ENCODE measurements around the gene TMEM269.
"Not testable (repeated sequence)": the region's sequence is repeated elsewhere in the genome, so short reads cannot be mapped to it uniquely, and the experiment has no call there.

The TMEM269 gene

DNA sequence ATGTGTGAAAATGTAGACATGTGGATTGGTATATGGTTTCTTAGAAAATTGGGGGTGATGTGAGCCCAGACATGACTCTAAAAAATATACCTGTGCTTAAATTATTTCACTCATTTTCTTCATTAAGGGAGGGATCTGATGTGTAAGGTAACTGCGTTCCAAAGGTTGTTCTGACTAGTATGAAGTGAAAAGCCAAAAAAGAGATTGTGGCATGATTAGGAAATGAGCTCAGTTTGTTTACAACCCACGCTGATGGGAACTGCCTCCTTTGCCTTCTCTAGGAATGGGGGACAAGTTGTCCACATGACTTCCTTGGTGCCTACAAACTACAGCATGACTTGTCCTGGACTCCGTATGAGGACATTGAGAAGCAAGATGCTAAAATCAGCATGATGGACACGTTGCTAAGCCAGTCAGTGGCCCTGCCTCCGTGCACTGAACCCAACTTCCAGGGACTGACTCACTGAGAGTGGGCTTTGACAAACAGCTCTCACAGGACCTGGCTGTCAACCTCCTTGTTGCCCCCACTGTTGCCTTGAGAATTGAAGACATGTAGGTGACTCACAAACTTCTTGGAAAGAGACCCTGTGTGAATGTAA, 9.8 kb upstream of the TMEM269 start:
- DNase-seq (ENCODE audit: low read depth in 1 of 2, low spot score in 1 of 2), result no peak

- no peak for DNase-seq (ENCODE audit: low read depth in 1 of 2, low spot score in 1 of 2)
Measured at GRCh38 chr1:42776502-42776901, 8.3 kb upstream of the TMEM269 start.

- no peak for DNase-seq (ENCODE audit: low read depth in 1 of 2, low spot score in 1 of 2)
Measured at GRCh38 chr1:42777852-42778251, 6.9 kb upstream of the TMEM269 start.

- DNase-seq (ENCODE audit: low read depth in 1 of 2, low spot score in 1 of 2), result no peak
Measured at GRCh38 chr1:42779725-42780124, 5.1 kb upstream of the TMEM269 start.

- DNase-seq (ENCODE audit: low read depth in 1 of 2, low spot score in 1 of 2), result no peak
Measured at GRCh38 chr1:42780176-42780575, 4.6 kb upstream of the TMEM269 start.

DNA sequence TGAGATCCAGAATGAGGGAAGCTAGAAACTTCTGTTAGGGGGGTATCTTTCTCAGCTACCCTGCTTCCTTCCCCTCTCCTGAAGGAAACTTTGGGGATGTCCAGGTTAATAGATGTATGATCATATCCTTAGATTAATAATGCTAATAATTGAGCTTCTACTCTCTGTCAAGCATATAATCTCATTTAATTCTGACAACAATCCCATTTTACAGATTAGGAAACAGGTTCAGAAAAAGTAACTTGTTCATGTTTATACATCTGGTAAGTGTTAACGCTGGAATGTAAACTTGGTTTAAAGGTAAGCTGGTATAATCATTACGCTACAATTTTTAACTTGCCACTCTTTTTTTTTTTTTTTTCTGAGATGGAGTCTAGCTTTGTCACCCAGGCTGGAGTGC, 1.7 kb upstream of the TMEM269 start:
- DNase-seq (ENCODE audit: low read depth in 1 of 2, low spot score in 1 of 2), result no peak

- no peak for DNase-seq (ENCODE audit: low read depth in 1 of 2, low spot score in 1 of 2)
Measured at GRCh38 chr1:42784547-42784945, 245 bp upstream of the TMEM269 start.

DNA sequence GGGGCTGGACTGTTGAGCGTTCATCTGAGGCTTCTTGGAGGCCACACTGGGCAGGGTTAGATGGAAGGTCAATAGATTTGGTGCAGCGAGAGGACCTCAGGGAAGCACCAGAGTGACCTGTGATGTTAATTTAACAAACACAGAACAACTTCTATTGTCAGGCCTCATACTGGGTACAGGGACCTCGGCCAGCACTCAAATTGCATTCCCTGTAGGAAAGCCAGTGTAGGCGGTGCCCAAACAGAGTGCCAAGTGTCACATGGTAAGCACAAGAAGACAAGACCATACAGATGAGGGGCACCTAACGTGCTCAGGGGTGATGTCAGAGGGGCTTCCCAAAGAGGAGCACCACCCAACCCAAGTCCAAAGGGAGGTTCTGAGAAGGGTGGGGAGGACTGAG, 1.3 kb downstream of the TMEM269 start:
- no peak for DNase-seq (ENCODE audit: low read depth in 1 of 2, low spot score in 1 of 2)

DNA sequence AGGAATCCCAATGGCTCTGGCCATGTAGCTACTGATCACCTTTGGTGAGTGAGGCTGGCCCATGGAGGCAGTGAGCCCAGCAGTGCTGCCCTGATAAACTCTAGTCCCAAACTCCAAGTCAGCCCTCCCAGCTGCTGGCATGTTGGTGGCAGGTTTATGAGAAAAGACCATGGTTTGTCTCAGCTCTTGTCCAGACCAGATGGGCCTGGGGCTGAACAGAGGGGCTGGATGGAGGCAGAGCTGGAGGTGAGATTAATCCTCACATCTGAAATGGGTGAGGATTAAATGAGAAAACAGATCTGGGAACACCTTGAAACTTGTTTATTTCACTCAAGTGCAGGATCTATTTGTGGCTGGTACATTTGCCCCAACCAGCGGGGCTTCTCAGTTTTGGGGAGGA, 3.2 kb downstream of the TMEM269 start:
- DNase-seq (ENCODE audit: low read depth in 1 of 2, low spot score in 1 of 2), result no peak

- DNase-seq (ENCODE audit: low read depth in 1 of 2, low spot score in 1 of 2), result no peak
Measured at GRCh38 chr1:42793824-42794223, 9.0 kb downstream of the TMEM269 start.

DNA sequence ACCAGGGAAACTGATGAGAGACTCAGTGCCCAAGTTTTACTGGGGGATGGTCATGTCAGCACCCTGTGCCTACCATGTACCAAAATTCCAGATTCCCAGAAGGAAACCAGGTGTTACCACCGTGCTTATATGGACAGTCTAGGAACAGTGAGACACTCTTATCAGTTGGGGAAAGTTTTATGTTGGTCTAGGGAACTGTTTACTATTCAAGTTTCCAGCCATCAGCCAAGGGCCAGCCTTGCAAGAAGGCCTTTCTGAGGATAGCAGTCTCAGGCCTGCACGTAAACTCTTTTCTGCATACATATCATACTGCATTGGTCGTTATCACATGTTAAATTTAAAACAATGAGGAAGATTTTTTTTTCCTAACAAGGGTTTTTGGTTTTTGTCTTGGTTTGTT, 12.6 kb downstream of the TMEM269 start:
- no peak for DNase-seq (ENCODE audit: low read depth in 1 of 2, low spot score in 1 of 2)

- DNase-seq (ENCODE audit: low read depth in 1 of 2, low spot score in 1 of 2), result no peak
Measured at GRCh38 chr1:42797979-42798378, 13.2 kb downstream of the TMEM269 start.

DNA sequence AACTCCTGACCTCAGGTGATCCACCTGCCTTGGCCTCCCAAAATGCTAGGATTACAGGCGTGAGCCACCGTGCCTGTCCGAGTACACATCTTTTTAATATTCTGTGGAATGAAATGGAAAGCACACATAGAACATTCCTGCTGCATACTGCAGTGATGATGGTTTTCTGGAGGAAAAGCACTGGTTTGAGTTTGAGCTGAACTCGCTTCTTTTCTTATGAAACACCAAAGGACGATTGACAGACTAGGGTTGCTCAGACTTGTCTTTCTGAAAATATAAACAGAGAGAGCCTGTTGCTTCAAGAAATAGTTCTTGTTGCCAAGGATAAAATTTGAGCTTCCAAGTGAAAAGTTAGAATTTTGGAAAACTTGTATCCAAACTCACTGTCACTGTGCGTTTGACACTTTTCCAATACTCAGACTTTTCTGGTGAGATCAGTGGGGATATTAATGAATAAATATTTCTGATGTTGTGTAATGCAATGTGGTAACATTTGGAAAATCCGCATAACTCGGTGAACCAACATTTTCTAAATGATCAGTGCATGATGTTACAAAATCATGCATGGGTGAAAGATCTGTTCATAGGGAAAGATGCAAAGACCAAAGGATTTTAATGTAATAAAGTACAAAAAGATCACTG, 17.2 kb downstream of the TMEM269 start:
- no peak for DNase-seq (ENCODE audit: low read depth in 1 of 2, low spot score in 1 of 2)

DNA sequence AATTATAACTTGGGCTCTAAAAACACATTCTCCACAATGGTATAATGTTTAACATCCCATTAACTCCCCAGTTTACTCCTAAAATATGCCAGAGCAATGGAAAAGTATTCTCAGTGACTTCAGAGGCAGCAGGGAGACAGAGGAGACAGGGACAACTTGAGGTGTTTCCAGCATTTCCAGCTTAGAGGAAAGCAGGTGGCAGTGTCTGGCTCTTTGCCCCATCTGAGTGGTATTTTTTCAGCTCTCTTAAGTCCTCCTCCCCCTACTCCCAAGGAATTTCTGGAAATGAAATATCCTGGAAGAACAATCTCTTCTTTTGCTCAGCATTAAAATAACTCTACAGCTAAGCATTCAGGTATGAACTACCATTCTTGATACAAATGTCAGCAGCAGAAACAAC, 21.4 kb downstream of the TMEM269 start:
- DNase-seq (ENCODE audit: low read depth in 1 of 2, low spot score in 1 of 2), result no peak

- DNase-seq (ENCODE audit: low read depth in 1 of 2, low spot score in 1 of 2), result no peak
Measured at GRCh38 chr1:42806593-42806992, 21.8 kb downstream of the TMEM269 start.

- no peak for DNase-seq (ENCODE audit: low read depth in 1 of 2, low spot score in 1 of 2)
Measured at GRCh38 chr1:42807056-42807668, 22.4 kb downstream of the TMEM269 start.

DNA sequence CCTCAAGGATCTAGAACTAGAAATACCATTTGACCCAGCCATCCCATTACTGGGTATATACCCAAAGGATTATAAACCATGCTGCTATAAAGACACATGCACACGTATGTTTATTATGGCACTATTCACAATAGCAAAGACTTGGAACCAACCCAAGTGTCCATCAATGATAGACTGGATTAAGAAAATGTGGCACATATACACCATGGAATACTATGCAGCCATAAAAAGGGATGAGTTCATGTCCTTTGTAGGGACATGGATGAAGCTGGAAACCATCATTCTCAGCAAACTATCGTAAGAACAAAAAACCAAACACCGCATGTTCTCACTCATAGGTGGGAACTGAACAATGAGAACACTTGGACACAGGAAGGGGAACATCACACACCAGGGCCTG, 30.0 kb downstream of the TMEM269 start:
- DNase-seq (ENCODE audit: low read depth in 1 of 2, low spot score in 1 of 2), result not testable (repeated sequence)

DNA sequence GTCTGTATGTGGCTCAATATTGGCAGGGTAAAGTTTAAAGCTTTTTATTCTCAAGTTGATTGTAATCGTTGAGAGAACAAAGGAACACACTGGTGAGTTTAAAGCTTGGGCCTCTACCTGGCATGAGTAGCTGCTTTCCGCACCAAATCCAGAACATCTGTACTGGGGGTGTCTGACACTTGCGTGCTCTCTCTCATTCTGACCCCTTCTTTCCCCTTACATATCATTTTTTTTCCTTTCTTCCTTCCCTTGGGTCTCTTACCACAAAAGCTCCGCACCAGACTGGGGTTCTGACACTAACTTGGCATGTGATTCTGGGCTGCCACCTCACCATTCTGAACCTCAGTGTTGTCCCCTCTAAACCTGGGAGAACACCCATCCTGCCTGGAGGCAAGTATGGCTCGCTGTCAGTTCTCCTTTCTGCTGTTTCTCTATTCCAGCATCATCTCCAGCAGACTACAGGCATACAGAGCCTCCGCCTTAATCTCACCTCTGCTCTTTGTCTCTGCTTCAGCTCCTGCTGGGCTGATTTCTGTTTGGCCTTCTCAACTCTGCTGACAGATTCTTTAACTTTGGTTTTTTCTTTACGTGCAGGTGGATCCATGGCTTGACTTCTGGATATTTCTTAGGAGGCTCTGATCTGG, 31.3 kb downstream of the TMEM269 start:
- DNase-seq (ENCODE audit: low read depth in 1 of 2, low spot score in 1 of 2), result no peak

DNA sequence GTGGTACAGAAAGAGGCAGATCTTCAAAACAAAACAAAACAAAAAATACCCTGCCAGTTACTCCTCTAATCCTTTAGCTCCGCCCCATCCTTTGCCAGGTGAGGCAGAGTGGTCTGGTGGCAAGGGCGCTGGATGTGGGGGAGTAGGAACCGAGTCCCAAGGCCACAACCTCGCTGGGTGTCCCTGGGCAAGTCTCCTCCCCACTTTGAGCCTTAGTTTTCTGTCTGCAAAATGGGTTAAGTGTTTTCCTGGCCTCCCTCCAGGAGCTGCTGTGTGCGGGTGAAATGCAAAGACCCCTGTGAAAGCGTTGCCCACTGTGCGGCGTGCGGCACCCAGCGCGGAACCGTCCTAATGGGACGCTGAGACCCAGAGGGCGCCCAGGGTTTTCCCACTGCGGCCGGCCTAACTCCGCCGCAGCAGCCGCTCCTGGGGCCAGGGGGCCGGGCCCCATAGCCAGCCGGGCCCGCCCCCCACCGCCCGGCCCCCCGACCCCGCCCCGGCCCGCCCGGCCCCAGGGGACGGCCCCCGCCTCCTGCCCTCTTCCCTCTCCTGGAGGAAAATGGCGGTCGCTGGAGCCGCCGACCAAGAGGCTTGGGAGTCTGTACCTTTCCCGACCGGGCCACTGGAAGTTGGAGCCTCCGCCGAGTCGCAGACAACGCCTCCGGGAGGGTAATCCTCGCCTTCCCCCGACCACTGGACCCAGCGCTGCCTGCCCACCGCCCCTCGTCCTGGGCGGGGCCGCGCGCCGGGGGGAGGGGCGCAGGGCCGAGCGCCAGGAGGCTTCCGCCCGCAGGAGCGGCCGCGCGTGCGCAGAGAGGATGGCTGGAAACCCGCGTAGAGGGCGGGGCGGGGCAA, 32.0 kb downstream of the TMEM269 start, which contains the start of the genes ERMAP and SVBP:
Gene ERMAP (plus strand): TSS at position 538 of the 855 bp plus-strand sequence. CDS start 13,327 bp downstream, outside the sequence.
Gene SVBP (minus strand): TSS at position 813 of the 855 bp plus-strand sequence. CDS start 853 bp downstream, outside the sequence.
- DNase-seq (ENCODE audit: low read depth in 1 of 2, low spot score in 1 of 2), result peak; percentile 92 to 96

DNA sequence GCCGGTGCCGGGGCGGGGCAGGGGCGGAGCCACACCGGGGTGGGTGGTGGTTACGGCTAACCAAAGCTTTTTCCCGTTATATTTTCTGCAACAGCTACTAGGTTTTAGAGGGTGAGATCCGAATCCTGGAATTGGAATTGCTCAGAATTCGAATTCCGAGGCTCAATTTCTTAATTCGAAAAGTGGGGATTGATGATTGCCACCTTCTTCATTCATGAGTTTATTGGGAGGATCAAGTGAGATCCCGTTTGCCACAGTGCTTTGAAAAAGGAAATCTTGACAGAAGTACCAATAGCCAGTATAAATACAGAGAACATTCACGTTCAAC, 32.6 kb downstream of the TMEM269 start:
- no peak for DNase-seq (ENCODE audit: low read depth in 1 of 2, low spot score in 1 of 2)

GRCh38 chr1:42817976-42818375, 33.2 kb downstream of the TMEM269 start:
- DNase-seq (ENCODE audit: low read depth in 1 of 2, low spot score in 1 of 2), result no peak
